OCI-LY1 (cell line): ENCODE data around the gene SUN2.

Experiments
- CTCF ChIP-seq: fragments of 200-600 bp; sonication (generic), shearing (Covaris generic); IDR thresholded peaks from 2 replicates; pipeline ENCODE4 v1.5.1; 2017; ENCODE audit warnings: mild to moderate bottlenecking, antibody characterized with exemption, low read length, moderate library complexity, mixed read lengths
- EZH2 ChIP-seq: fragments of 200-600 bp; sonication (generic), shearing (Covaris generic); IDR thresholded peaks from 2 replicates; pipeline ENCODE4 v1.8.0; 2017; ENCODE audit warnings: borderline replicate concordance, mixed run types, mild to moderate bottlenecking, antibody characterized with exemption, low read length, moderate library complexity, mixed read lengths

- TF ChIP-seq CTCF (no peak), EZH2 (no peak)
These were observed 9.9 kb downstream of the SUN2 start for GRCh38 chr22:38745676-38746460.
